ENCODE data around the gene SUSD4.

DNA sequence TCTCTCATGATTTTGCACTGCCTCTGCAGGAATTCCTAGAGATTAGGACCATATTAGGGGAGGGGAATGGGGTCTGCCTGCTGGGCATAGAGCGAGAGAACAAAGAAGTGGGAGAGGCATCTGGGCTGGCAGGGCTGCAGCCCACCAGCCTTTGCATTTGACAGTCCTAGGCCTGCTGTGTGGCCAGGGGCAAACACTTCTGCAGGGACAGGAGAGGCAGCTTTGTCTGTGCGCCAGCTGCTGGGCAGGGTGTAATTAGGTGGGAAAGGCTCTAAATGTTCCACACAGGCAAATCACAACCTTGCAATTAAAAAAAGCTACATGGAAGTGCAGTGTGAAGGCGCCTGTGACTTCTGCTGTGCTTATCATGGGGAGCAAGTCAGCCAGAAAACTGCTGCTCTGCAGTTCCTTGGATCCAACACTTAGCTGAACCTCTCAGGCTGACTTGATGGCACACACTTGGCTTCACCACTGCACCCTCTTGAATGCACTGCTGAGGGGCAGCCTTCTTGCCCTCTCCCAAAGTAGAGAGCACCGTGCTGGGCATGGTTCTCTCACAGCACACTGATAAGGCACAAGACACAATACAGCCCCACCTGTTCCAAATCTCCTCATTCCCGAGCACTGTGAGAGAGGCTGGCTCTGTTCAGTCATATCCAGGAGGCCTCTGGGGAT is 147.3 kb downstream of the SUSD4 start:
- no peak for TF ChIP-seq POLR2A (IDR thresholded peaks at IDR 0.05)
- TF ChIP-seq, protein P1, sequence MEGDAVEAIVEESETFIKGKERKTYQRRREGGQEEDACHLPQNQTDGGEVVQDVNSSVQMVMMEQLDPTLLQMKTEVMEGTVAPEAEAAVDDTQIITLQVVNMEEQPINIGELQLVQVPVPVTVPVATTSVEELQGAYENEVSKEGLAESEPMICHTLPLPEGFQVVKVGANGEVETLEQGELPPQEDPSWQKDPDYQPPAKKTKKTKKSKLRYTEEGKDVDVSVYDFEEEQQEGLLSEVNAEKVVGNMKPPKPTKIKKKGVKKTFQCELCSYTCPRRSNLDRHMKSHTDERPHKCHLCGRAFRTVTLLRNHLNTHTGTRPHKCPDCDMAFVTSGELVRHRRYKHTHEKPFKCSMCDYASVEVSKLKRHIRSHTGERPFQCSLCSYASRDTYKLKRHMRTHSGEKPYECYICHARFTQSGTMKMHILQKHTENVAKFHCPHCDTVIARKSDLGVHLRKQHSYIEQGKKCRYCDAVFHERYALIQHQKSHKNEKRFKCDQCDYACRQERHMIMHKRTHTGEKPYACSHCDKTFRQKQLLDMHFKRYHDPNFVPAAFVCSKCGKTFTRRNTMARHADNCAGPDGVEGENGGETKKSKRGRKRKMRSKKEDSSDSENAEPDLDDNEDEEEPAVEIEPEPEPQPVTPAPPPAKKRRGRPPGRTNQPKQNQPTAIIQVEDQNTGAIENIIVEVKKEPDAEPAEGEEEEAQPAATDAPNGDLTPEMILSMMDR (IDR thresholded peaks at IDR 0.05): no peak

Measured in uterus (tissue), 2 donors.